Transverse colon (tissue), 4 donors: Measurements from ENCODE around the gene TNFAIP6.

ENCODE experiments used
- POLR2A ChIP-seq: fragments of 450-650 bp; IDR thresholded peaks from one replicate; pipeline ENCODE4 v1.6.1; 2016; ENCODE audit warnings: antibody characterized with exemption, mild to moderate bottlenecking, moderate library complexity
- POLR2AphosphoS5 ChIP-seq, 3 donors: sonication (generic); formaldehyde crosslinking; IDR thresholded peaks; one replicate each; pipeline ENCODE4 v1.6.1; 2016; ENCODE audit warnings: antibody characterized with exemption in 3 of 3
- TF ChIP-seq, protein P1 (sequence below), 5 experiments: fragments of 200-600 bp in 3 of 5; fragments of 450-650 bp in 2 of 5; sonication (generic) in 3 of 5; IDR thresholded peaks; 1 replicate in 2 of 5; 2 replicates in 3 of 5; pipeline ENCODE4 v1.5.1; 2016 to 2017; ENCODE audit warnings: antibody characterized with exemption in 5 of 5, inconsistent platforms in 3 of 5, mild to moderate bottlenecking in 2 of 5, moderate library complexity in 1 of 5

DNA sequence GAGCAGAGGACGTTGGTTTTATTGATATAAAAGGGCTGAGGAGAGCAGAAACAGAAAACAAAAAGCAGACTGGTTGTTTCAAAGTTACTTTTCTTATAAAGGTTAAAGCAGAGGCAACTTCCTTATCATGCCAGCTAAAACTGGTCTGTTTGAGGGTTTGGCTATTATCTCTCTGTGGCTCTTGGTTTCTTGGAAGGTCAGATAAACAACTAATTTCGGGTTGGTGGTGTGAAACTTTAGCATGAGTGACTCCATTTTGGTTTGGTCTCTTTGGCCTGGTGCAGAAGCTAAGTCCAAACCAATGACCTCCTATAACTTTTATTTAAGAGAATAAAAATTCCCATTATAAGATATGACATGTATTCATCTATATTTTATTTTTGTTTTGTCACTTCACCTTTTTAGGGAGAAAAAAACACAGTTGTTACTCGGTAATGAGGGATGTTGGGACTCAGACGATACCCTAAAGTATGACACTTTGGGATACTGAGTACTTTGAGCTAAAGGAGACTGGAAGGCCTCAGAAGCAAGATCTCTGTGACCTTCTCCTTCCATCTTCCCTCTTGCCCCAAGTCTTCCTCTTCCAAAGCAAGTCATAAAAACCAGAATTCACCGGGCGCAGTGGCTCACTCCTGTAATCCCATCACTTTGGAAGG lies 23.3 kb downstream of the TNFAIP6 start:
- TF ChIP-seq, protein P1, sequence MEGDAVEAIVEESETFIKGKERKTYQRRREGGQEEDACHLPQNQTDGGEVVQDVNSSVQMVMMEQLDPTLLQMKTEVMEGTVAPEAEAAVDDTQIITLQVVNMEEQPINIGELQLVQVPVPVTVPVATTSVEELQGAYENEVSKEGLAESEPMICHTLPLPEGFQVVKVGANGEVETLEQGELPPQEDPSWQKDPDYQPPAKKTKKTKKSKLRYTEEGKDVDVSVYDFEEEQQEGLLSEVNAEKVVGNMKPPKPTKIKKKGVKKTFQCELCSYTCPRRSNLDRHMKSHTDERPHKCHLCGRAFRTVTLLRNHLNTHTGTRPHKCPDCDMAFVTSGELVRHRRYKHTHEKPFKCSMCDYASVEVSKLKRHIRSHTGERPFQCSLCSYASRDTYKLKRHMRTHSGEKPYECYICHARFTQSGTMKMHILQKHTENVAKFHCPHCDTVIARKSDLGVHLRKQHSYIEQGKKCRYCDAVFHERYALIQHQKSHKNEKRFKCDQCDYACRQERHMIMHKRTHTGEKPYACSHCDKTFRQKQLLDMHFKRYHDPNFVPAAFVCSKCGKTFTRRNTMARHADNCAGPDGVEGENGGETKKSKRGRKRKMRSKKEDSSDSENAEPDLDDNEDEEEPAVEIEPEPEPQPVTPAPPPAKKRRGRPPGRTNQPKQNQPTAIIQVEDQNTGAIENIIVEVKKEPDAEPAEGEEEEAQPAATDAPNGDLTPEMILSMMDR (IDR thresholded peaks at IDR 0.05) = no peak
- TF ChIP-seq POLR2A = no peak
- no peak for TF ChIP-seq POLR2AphosphoS5 (IDR thresholded peaks at IDR 0.05)
